Subcutaneous abdominal adipose tissue (tissue), 5 donors: ENCODE results near the gene MRPL27.
"Not testable (repeated sequence)": the region's sequence is repeated elsewhere in the genome, so short reads cannot be mapped to it uniquely, and the experiment has no call there.

ENCODE experiments used
- H3K27ac ChIP-seq: one replicate; pipeline ENCODE4 v1.7.0; 2013; ENCODE audit warnings: low read depth, mild to moderate bottlenecking, inconsistent platforms, low read length, moderate library complexity
- H3K27me3 ChIP-seq, 5 donors: one replicate each; pipeline ENCODE4 v1.7.0; 2013; ENCODE audit warnings: low read length in 5 of 5, inconsistent platforms in 1 of 5; ENCODE audit not compliant: control insufficient read depth in 5 of 5, insufficient read depth in 4 of 5
- H3K36me3 ChIP-seq, 5 donors: one replicate each; pipeline ENCODE4 v1.7.0; 2013; ENCODE audit warnings: low read length in 5 of 5; ENCODE audit not compliant: control insufficient read depth in 5 of 5, insufficient read depth in 5 of 5
- H3K4me1 ChIP-seq, 5 donors: one replicate each; pipeline ENCODE4 v1.7.0; 2013; ENCODE audit warnings: low read length in 5 of 5, mild to moderate bottlenecking in 3 of 5, moderate library complexity in 1 of 5; ENCODE audit not compliant: control insufficient read depth in 5 of 5, insufficient read depth in 5 of 5
- H3K4me3 ChIP-seq, 5 donors: one replicate each; pipeline ENCODE4 v1.7.0; 2013; ENCODE audit warnings: low read length in 5 of 5, low read depth in 1 of 5
- H3K9ac ChIP-seq, 5 donors: one replicate each; pipeline ENCODE4 v1.7.0; 2013; ENCODE audit warnings: low read length in 5 of 5, mild to moderate bottlenecking in 4 of 5, moderate library complexity in 3 of 5
- H3K9me3 ChIP-seq, 5 donors: one replicate each; pipeline ENCODE4 v1.7.0; 2013; ENCODE audit warnings: low read length in 5 of 5; ENCODE audit not compliant: control insufficient read depth in 5 of 5
- donor health status: healthy.
- donor health status: healthy.
- donor health status: healthy.
- donor health status: healthy.
- donor health status: healthy.

Gene MRPL27

GRCh38 chr17:50372758-50373556 lies at the start of gene MRPL27, which contains the start of gene EME1:
Gene MRPL27, minus strand, starts transcription at chr17:50373184. Its CDS starts 14 bp downstream, at chr17:50373170.
Gene EME1, plus strand, starts transcription at chr17:50373229. Its CDS starts 1,980 bp downstream, at chr17:50375209.
- peak within 1 kb of the TSS; percentile 78 to 96 (median 91) for H3K9ac ChIP-seq
- peaks cover 3 to 19% (median 16%) of the 10 kb centered on the region in 5 donors for H3K4me1 ChIP-seq
- H3K4me3 ChIP-seq: peak within 1 kb of the TSS; percentile 86 to 98 (median 94)
- no peaks in the 10 kb centered on the region for H3K9me3 ChIP-seq
- H3K27me3 ChIP-seq: no peaks in the 10 kb centered on the region
- H3K36me3 ChIP-seq: peaks cover 9 to 25% (median 23%) of the 10 kb centered on the region in 5 donors
- H3K27ac ChIP-seq: peak within 1 kb of the TSS; percentile 89

GRCh38 chr17:50422738-50423137 lies 49.8 kb upstream of the MRPL27 start:
- no peaks in the 10 kb centered on the region for H3K27me3 ChIP-seq
- H3K27ac ChIP-seq: no peak overlapping the region
- no peaks in the 10 kb centered on the region for H3K36me3 ChIP-seq
- H3K9ac ChIP-seq: no peak overlapping the region
- H3K9me3 ChIP-seq: no peaks in the 10 kb centered on the region
- H3K4me1 ChIP-seq: peaks cover 20 to 60% (median 55%) of the 10 kb centered on the region in 5 donors
- no peak overlapping the region for H3K4me3 ChIP-seq

GRCh38 chr17:50421308-50422051 lies 48.5 kb upstream of the MRPL27 start:
- peaks cover 11 to 48% (median 42%) of the 10 kb centered on the region in 5 donors for H3K4me1 ChIP-seq
- H3K4me3 ChIP-seq: peak overlapping the region; percentile 15 to 48 (median 35)
- H3K27me3 ChIP-seq: no peaks in the 10 kb centered on the region
- no peaks in the 10 kb centered on the region for H3K36me3 ChIP-seq
- peak overlapping the region; percentile 89 for H3K27ac ChIP-seq
- peak overlapping the region; percentile 26 to 56 (median 41) for H3K9ac ChIP-seq
- no peaks in the 10 kb centered on the region for H3K9me3 ChIP-seq

- Histone ChIP-seq H3K9ac (no peak overlapping the region), H3K36me3 (no peaks in the 10 kb centered on the region), H3K9me3 (no peaks in the 10 kb centered on the region), H3K4me1 (peaks cover 11 to 43% (median 39%) of the 10 kb centered on the region in 5 donors), H3K27me3 (no peaks in the 10 kb centered on the region), H3K27ac (peak overlapping the region; percentile 89), H3K4me3 (peak overlapping the region in 2 of 5 donors; percentile 34 to 48)
Measured at GRCh38 chr17:50420419-50421112, 47.6 kb upstream of the MRPL27 start.

GRCh38 chr17:50419577-50419976 lies 46.6 kb upstream of the MRPL27 start:
- H3K9me3 ChIP-seq, H3K27ac ChIP-seq, H3K36me3 ChIP-seq, H3K9ac ChIP-seq, H3K4me3 ChIP-seq, H3K27me3 ChIP-seq: not testable (repeated sequence)
- peaks cover 8 to 34% (median 29%) of the 10 kb centered on the region in 5 donors for H3K4me1 ChIP-seq

- Histone ChIP-seq H3K9ac (no peak overlapping the region), H3K4me3 (no peak overlapping the region), H3K27ac (no peak overlapping the region), H3K4me1 (no peaks in the 10 kb centered on the region), H3K36me3 (no peaks in the 10 kb centered on the region), H3K9me3 (no peaks in the 10 kb centered on the region), H3K27me3 (no peaks in the 10 kb centered on the region)
Measured at GRCh38 chr17:50414808-50415207, 41.8 kb upstream of the MRPL27 start.

GRCh38 chr17:50412188-50412732 lies 39.3 kb upstream of the MRPL27 start:
- H3K27ac ChIP-seq: no peak overlapping the region
- H3K4me1 ChIP-seq: no peaks in the 10 kb centered on the region
- no peak overlapping the region for H3K4me3 ChIP-seq
- no peaks in the 10 kb centered on the region for H3K27me3 ChIP-seq
- no peaks in the 10 kb centered on the region for H3K36me3 ChIP-seq
- H3K9ac ChIP-seq: no peak overlapping the region
- no peaks in the 10 kb centered on the region for H3K9me3 ChIP-seq

- Histone ChIP-seq H3K36me3 (no peaks in the 10 kb centered on the region), H3K27me3 (no peaks in the 10 kb centered on the region), H3K27ac (no peak overlapping the region), H3K9me3 (no peaks in the 10 kb centered on the region), H3K9ac (no peak overlapping the region), H3K4me3 (no peak overlapping the region), H3K4me1 (peaks cover 0 to 5% (median 0%) of the 10 kb centered on the region in 5 donors)
Measured at GRCh38 chr17:50407921-50408320, 34.9 kb upstream of the MRPL27 start.

GRCh38 chr17:50406578-50406977 lies 33.6 kb upstream of the MRPL27 start:
- no peaks in the 10 kb centered on the region for H3K9me3 ChIP-seq
- no peak overlapping the region for H3K27ac ChIP-seq
- no peak overlapping the region for H3K9ac ChIP-seq
- H3K36me3 ChIP-seq: no peaks in the 10 kb centered on the region
- peaks cover 0 to 5% (median 0%) of the 10 kb centered on the region in 5 donors for H3K4me1 ChIP-seq
- no peak overlapping the region for H3K4me3 ChIP-seq
- H3K27me3 ChIP-seq: no peaks in the 10 kb centered on the region
